ENCODE measurements around the gene SOAT2. TPM values are rescaled to one million over a fixed set of nuclear protein-coding genes. Genes with fewer than 3 reads are reported as not detected.
"Not testable (repeated sequence)": the region's sequence is repeated elsewhere in the genome, so short reads cannot be mapped to it uniquely, and the experiment has no call there.

The SOAT2 gene
- polyA plus RNA-seq, 1 donor (not counting 4 experiments of a cell fraction or from before 2014, with no cell fraction given), result not detected

DNA sequence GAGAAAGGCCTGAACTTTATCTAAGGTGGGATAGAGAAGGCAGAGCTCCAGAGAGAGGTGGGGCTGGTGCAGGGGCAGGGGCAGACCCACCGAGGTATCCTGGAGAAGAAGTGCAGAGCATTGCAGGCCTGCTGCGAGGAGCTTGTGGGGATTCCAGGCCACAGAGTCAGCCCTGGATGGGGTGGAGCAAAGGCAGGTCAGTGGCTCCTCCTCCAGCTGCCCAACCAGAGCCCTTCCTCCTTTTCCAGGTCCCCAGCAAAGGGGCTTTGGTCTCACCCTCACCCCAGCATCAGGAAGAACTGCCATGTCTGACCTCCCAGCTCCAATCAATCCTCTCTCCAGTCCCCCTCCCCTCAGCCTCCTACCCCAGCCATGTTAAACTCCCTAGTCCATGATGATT is 57.4 kb downstream of the SOAT2 start:
- Histone ChIP-seq H2AFZ (ENCODE audit: control insufficient read depth, low read length) (no peak overlapping the region), H3K9me1 (ENCODE audit: control insufficient read depth, extremely low read depth, insufficient read depth, low read length) (no peaks in the 10 kb centered on the region), H3K9ac (ENCODE audit: control insufficient read depth, extremely low read depth, insufficient read depth, low read length) (no peak overlapping the region), H3K4me2 (ENCODE audit: control insufficient read depth, extremely low read depth, insufficient read depth, low read depth, low read length) (no peak overlapping the region), H3K4me1 (ENCODE audit: control insufficient read depth, extremely low read depth, insufficient read depth, low read length) (no peaks in the 10 kb centered on the region), H3K4me3 (ENCODE audit: control insufficient read depth in 2 of 3, extremely low read depth in 1 of 3, insufficient read depth in 2 of 3, low read depth in 1 of 3, low read length in 3 of 3) (no peak overlapping the region), H3K27ac (ENCODE audit: control insufficient read depth, insufficient read depth, low read length) (no peak overlapping the region), H4K20me1 (ENCODE audit: control insufficient read depth, extremely low read depth, insufficient read depth, low read length) (no peaks in the 10 kb centered on the region), H3K36me3 (ENCODE audit: control insufficient read depth in 2 of 2, extremely low read depth in 1 of 2, insufficient read depth in 2 of 2, low read length in 2 of 2) (peaks cover 0 to 3% of the 10 kb centered on the region in 2 experiments), H3K27me3 (ENCODE audit: control insufficient read depth, extremely low read depth, insufficient read depth, low read length) (no peaks in the 10 kb centered on the region), H3K79me2 (ENCODE audit: control insufficient read depth, insufficient read depth, low read length) (no peaks in the 10 kb centered on the region), H3K9me3 (ENCODE audit: control insufficient read depth, low read depth, low read length) (no peaks in the 10 kb centered on the region)
- DNase-seq (ENCODE audit: low read depth, low spot score) (no peak), FAIRE-seq (no peak)
- dilution Hi-C loops (cut with MboI; ENCODE audit: extremely low pct_ligation_motif_present, low sequenced_read_pairs), result no loop called here
- TF ChIP-seq EZH2 (IDR thresholded peaks at IDR 0.05; ENCODE audit: low read length), result no peak
- TF ChIP-seq, protein P1, sequence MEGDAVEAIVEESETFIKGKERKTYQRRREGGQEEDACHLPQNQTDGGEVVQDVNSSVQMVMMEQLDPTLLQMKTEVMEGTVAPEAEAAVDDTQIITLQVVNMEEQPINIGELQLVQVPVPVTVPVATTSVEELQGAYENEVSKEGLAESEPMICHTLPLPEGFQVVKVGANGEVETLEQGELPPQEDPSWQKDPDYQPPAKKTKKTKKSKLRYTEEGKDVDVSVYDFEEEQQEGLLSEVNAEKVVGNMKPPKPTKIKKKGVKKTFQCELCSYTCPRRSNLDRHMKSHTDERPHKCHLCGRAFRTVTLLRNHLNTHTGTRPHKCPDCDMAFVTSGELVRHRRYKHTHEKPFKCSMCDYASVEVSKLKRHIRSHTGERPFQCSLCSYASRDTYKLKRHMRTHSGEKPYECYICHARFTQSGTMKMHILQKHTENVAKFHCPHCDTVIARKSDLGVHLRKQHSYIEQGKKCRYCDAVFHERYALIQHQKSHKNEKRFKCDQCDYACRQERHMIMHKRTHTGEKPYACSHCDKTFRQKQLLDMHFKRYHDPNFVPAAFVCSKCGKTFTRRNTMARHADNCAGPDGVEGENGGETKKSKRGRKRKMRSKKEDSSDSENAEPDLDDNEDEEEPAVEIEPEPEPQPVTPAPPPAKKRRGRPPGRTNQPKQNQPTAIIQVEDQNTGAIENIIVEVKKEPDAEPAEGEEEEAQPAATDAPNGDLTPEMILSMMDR (optimal IDR thresholded peaks at IDR 0.05 in 1 of 3, IDR thresholded peaks at IDR 0.05 in 1 of 3, conservative IDR thresholded peaks at IDR 0.05 in 1 of 3; ENCODE audit: extremely low read depth in 1 of 3, insufficient read depth in 2 of 3, low read length in 3 of 3), result no peak

DNA sequence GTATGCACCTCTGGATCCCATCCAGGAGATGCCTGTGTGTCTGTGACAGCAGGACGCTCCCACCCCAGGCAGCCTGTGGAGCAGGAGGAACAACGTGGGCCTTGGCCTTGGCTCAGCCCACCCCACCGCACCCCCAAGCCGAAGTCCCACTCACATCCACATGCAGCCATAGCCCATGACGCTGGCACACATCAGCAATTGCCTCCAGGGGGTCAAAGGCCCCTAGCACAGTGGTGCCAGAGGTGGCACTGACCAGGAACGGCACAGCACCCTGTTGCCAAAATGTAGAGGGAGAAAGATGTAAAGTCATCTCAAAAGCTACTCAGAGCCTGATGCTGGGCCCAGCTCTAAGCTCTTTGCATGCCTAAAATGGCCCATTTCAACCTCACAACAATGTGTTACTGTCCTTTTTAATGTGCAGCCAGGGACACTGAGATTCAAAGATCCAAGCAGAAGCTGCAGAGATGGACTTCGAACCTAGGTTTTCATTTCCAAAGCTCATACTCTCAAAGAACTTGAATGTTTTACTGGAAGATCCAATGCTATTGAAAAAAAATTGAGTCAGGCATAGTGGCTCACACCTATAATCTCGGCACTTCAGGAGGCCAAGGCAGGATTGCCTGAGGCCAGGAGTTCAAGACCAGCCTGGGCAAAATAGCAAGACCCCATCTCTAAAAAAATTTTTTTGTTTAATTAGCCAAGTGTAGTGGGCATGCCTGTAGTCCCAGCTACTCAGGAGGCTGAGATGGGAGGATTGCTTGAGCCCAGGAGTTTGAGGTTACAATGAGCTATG is 58.0 kb downstream of the SOAT2 start:
- DNase-seq (ENCODE audit: low read depth, low spot score), result no peak
- H3K27ac ChIP-seq (ENCODE audit: control insufficient read depth, insufficient read depth, low read length), result no peak overlapping the region

DNA sequence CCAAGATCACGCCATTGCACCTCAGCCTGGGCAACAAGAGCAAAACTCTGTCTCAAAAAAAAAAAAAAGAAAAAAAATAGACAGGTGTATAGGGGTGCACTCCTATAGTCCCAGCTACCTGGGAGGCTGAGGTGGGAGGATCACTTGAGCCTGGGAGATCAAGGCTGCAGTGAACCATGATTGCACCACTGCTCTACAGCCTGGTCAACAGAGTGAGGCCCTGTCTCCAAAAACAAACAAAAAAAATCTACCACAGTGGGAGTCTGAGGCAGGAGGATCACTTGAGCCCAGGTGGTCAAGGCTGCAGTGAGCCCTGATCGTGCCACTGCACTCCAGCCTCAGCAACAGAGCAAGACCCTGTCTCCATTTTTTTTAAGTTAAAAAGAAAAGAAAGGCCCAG is 59.7 kb downstream of the SOAT2 start:
- H4K20me1 ChIP-seq (ENCODE audit: control insufficient read depth, extremely low read depth, insufficient read depth, low read length); DNase-seq (ENCODE audit: low read depth, low spot score); H3K4me2 ChIP-seq (ENCODE audit: control insufficient read depth, extremely low read depth, insufficient read depth, low read depth, low read length); H2AFZ ChIP-seq (ENCODE audit: control insufficient read depth, low read length); H3K27ac ChIP-seq (ENCODE audit: control insufficient read depth, insufficient read depth, low read length); H3K9me1 ChIP-seq (ENCODE audit: control insufficient read depth, extremely low read depth, insufficient read depth, low read length); dilution Hi-C loops (cut with MboI; ENCODE audit: extremely low pct_ligation_motif_present, low sequenced_read_pairs); H3K9ac ChIP-seq (ENCODE audit: control insufficient read depth, extremely low read depth, insufficient read depth, low read length); H3K4me1 ChIP-seq (ENCODE audit: control insufficient read depth, extremely low read depth, insufficient read depth, low read length); FAIRE-seq; H3K36me3 ChIP-seq (ENCODE audit: control insufficient read depth in 2 of 2, extremely low read depth in 1 of 2, insufficient read depth in 2 of 2, low read length in 2 of 2); H3K4me3 ChIP-seq (ENCODE audit: control insufficient read depth in 2 of 3, extremely low read depth in 1 of 3, insufficient read depth in 2 of 3, low read depth in 1 of 3, low read length in 3 of 3); H3K27me3 ChIP-seq (ENCODE audit: control insufficient read depth, extremely low read depth, insufficient read depth, low read length); H3K9me3 ChIP-seq (ENCODE audit: control insufficient read depth, low read depth, low read length); H3K79me2 ChIP-seq (ENCODE audit: control insufficient read depth, insufficient read depth, low read length): not testable (repeated sequence)

More for the DNA sequence above, 58.0 kb downstream of the SOAT2 start:
- no peaks in the 10 kb centered on the region for H3K27me3 ChIP-seq (ENCODE audit: control insufficient read depth, extremely low read depth, insufficient read depth, low read length)
- no peak for FAIRE-seq
- H3K79me2 ChIP-seq (ENCODE audit: control insufficient read depth, insufficient read depth, low read length), result no peaks in the 10 kb centered on the region
- no peak overlapping the region for H2AFZ ChIP-seq (ENCODE audit: control insufficient read depth, low read length)
- TF ChIP-seq, protein P1 (optimal IDR thresholded peaks at IDR 0.05 in 1 of 3, IDR thresholded peaks at IDR 0.05 in 1 of 3, conservative IDR thresholded peaks at IDR 0.05 in 1 of 3; ENCODE audit: extremely low read depth in 1 of 3, insufficient read depth in 2 of 3, low read length in 3 of 3), result no peak
- no peak for TF ChIP-seq EZH2 (IDR thresholded peaks at IDR 0.05; ENCODE audit: low read length)
- H4K20me1 ChIP-seq (ENCODE audit: control insufficient read depth, extremely low read depth, insufficient read depth, low read length), result no peaks in the 10 kb centered on the region
- no peaks in the 10 kb centered on the region for H3K9me3 ChIP-seq (ENCODE audit: control insufficient read depth, low read depth, low read length)
- no peak overlapping the region for H3K9ac ChIP-seq (ENCODE audit: control insufficient read depth, extremely low read depth, insufficient read depth, low read length)
- H3K4me2 ChIP-seq (ENCODE audit: control insufficient read depth, extremely low read depth, insufficient read depth, low read depth, low read length), result no peak overlapping the region
- H3K4me3 ChIP-seq (ENCODE audit: control insufficient read depth in 2 of 3, extremely low read depth in 1 of 3, insufficient read depth in 2 of 3, low read depth in 1 of 3, low read length in 3 of 3), result no peak overlapping the region
- H3K4me1 ChIP-seq (ENCODE audit: control insufficient read depth, extremely low read depth, insufficient read depth, low read length), result no peaks in the 10 kb centered on the region
- dilution Hi-C loops (cut with MboI; ENCODE audit: extremely low pct_ligation_motif_present, low sequenced_read_pairs), result no loop called here
- H3K36me3 ChIP-seq (ENCODE audit: control insufficient read depth in 2 of 2, extremely low read depth in 1 of 2, insufficient read depth in 2 of 2, low read length in 2 of 2), result peaks cover 0 to 3% of the 10 kb centered on the region in 2 experiments
- no peaks in the 10 kb centered on the region for H3K9me1 ChIP-seq (ENCODE audit: control insufficient read depth, extremely low read depth, insufficient read depth, low read length)

Data from keratinocyte (primary cell).